OCI-LY1 (cell line): Measurements from ENCODE around the gene PDE1A.

Source experiments
- H2AFZ ChIP-seq: fragments of 200-600 bp; sonication (generic), shearing (Covaris generic); 2 replicates; pipeline ENCODE4 v1.6.0; 2014; ENCODE audit warnings: antibody characterized with exemption, mild to moderate bottlenecking, low read length
- H3F3A ChIP-seq: fragments of 200-600 bp; sonication (generic), shearing (Covaris generic); 2 replicates; pipeline ENCODE4 v1.6.0; 2014; ENCODE audit warnings: mild to moderate bottlenecking, antibody characterized with exemption, low read length, moderate library complexity; ENCODE audit not compliant: insufficient read depth
- H3K27ac ChIP-seq: fragments of 200-600 bp; sonication (generic); 2 replicates; pipeline ENCODE4 v1.5.1; 2014; ENCODE audit warnings: low read length, mixed run types, mild to moderate bottlenecking, low read depth; ENCODE audit not compliant: poor library complexity, severe bottlenecking
- H3K27me3 ChIP-seq: fragments of 200-600 bp; sonication (generic); 2 replicates; pipeline ENCODE4 v1.6.0; 2014; ENCODE audit warnings: antibody characterized with exemption, mild to moderate bottlenecking, low read length, moderate library complexity; ENCODE audit not compliant: insufficient read depth
- H3K36me3 ChIP-seq: fragments of 200-600 bp; sonication (generic); 2 replicates; pipeline ENCODE4 v1.6.1; 2014; ENCODE audit warnings: mild to moderate bottlenecking, antibody characterized with exemption, low read length, moderate library complexity, mixed read lengths; ENCODE audit not compliant: insufficient read depth
- H3K4me1 ChIP-seq: fragments of 200-600 bp; sonication (generic); 2 replicates; pipeline ENCODE4 v1.5.1; 2014; ENCODE audit warnings: mild to moderate bottlenecking, low read length, moderate library complexity; ENCODE audit not compliant: insufficient read depth, severe bottlenecking
- H3K4me2 ChIP-seq: fragments of 200-600 bp; sonication (generic), shearing (Covaris generic); 2 replicates; pipeline ENCODE4 v1.6.1; 2014; ENCODE audit warnings: low read length
- H3K4me3 ChIP-seq: fragments of 200-600 bp; sonication (generic); 2 replicates; pipeline ENCODE4 v1.5.1; 2014; ENCODE audit warnings: low read length, low read depth, mild to moderate bottlenecking, mixed read lengths; ENCODE audit not compliant: poor library complexity, severe bottlenecking
- H3K79me2 ChIP-seq: fragments of 200-600 bp; shearing (Covaris generic); 2 replicates; pipeline ENCODE4 v1.6.1; 2016; ENCODE audit warnings: mixed run types, low read length, mixed read lengths; ENCODE audit not compliant: insufficient read depth
- H3K9ac ChIP-seq: fragments of 200-600 bp; sonication (generic), shearing (Covaris generic); 2 replicates; pipeline ENCODE4 v1.6.1; 2014; ENCODE audit warnings: mild to moderate bottlenecking, low read length, mixed read lengths
- H3K9me2 ChIP-seq: fragments of 200-600 bp; sonication (generic), shearing (Covaris generic); 2 replicates; pipeline ENCODE4 v1.6.1; 2014; ENCODE audit warnings: low read depth, mild to moderate bottlenecking, low read length, mixed read lengths
- H3K9me3 ChIP-seq: fragments of 200-600 bp; shearing (Covaris generic); 2 replicates; pipeline ENCODE4 v1.6.1; 2014; ENCODE audit warnings: low read length, mixed read lengths
- H4K20me1 ChIP-seq: fragments of 200-600 bp; sonication (generic), shearing (Covaris generic); 2 replicates; pipeline ENCODE4 v1.6.0; 2016; ENCODE audit warnings: mild to moderate bottlenecking, low read length; ENCODE audit not compliant: insufficient read depth
- EZH2 ChIP-seq: fragments of 200-600 bp; sonication (generic), shearing (Covaris generic); IDR thresholded peaks from 2 replicates; pipeline ENCODE4 v1.8.0; 2017; ENCODE audit warnings: borderline replicate concordance, mixed run types, mild to moderate bottlenecking, antibody characterized with exemption, low read length, moderate library complexity, mixed read lengths
- TF ChIP-seq, protein P1 (sequence below): fragments of 200-600 bp; sonication (generic), shearing (Covaris generic); IDR thresholded peaks from 2 replicates; pipeline ENCODE4 v1.5.1; 2017; ENCODE audit warnings: mild to moderate bottlenecking, antibody characterized with exemption, low read length, moderate library complexity, mixed read lengths

The PDE1A gene

DNA sequence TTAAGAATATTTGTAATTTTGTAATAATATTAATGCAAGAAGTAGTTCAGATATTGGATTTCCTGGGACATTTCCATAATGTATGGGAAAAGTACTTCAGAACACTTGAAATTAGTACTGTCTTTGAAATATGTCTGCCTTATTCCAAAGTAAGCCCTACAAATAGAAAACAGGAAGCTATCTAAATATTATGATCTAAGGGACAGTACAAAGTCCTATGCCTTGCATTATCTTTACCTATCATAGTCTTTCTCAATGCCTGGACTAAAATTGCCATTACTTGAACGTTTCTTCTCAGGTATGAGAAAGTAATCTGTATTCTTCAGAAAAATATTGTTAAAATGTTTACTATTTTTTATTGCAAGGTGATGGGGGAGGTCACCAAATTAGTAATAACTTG lies 328.2 kb downstream of the PDE1A start:
- Histone ChIP-seq H3K27ac (no peak overlapping the region), H3K4me2 (no peak overlapping the region), H3K4me1 (peaks cover 11% of the 10 kb centered on the region), H2AFZ (no peak overlapping the region), H3K9me2 (no peaks in the 10 kb centered on the region), H3K27me3 (no peaks in the 10 kb centered on the region), H4K20me1 (no peaks in the 10 kb centered on the region), H3K9me3 (no peaks in the 10 kb centered on the region), H3F3A (no peaks in the 10 kb centered on the region), H3K4me3 (no peak overlapping the region), H3K9ac (no peak overlapping the region), H3K79me2 (no peaks in the 10 kb centered on the region), H3K36me3 (no peaks in the 10 kb centered on the region)
- TF ChIP-seq, protein P1, sequence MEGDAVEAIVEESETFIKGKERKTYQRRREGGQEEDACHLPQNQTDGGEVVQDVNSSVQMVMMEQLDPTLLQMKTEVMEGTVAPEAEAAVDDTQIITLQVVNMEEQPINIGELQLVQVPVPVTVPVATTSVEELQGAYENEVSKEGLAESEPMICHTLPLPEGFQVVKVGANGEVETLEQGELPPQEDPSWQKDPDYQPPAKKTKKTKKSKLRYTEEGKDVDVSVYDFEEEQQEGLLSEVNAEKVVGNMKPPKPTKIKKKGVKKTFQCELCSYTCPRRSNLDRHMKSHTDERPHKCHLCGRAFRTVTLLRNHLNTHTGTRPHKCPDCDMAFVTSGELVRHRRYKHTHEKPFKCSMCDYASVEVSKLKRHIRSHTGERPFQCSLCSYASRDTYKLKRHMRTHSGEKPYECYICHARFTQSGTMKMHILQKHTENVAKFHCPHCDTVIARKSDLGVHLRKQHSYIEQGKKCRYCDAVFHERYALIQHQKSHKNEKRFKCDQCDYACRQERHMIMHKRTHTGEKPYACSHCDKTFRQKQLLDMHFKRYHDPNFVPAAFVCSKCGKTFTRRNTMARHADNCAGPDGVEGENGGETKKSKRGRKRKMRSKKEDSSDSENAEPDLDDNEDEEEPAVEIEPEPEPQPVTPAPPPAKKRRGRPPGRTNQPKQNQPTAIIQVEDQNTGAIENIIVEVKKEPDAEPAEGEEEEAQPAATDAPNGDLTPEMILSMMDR: no peak
- TF ChIP-seq EZH2: no peak

DNA sequence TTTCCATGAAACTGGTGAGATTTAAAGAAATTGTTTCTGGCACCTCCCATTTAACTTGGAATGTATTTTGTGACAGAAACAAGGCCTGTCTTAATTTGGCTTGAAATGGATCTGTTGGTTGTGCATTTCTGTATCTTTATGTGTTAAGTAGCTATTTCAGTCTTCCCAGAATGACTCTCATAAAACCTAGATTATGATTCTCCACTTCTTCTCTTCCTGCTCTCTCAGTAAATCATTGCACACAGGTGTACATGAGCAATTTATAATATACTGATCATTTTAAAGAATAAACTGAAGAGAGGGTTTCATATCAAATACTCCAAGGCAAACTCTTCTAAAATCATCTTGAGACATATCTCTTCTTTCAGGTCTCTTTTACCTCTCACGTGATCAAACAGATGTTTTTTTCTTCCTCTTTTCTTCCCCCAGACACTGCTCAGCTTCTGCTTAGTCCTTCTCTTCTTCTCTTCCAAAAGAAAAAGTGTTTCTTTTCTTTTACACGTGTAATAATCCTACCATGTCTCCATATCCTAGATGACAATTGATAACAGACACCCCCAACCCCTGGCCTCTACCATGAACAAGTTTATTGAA lies 329.2 kb downstream of the PDE1A start:
- H3K9me3 ChIP-seq: no peaks in the 10 kb centered on the region
- no peak overlapping the region for H3K4me3 ChIP-seq
- no peaks in the 10 kb centered on the region for H3K9me2 ChIP-seq
- peaks cover 11% of the 10 kb centered on the region for H3K4me1 ChIP-seq
- H3K79me2 ChIP-seq: no peaks in the 10 kb centered on the region
- H2AFZ ChIP-seq: no peak overlapping the region
- no peaks in the 10 kb centered on the region for H4K20me1 ChIP-seq
- H3F3A ChIP-seq: no peaks in the 10 kb centered on the region
- no peak overlapping the region for H3K4me2 ChIP-seq
- no peak for TF ChIP-seq EZH2
- TF ChIP-seq, protein P1: no peak
- no peaks in the 10 kb centered on the region for H3K36me3 ChIP-seq
- H3K27me3 ChIP-seq: no peaks in the 10 kb centered on the region
- H3K9ac ChIP-seq: no peak overlapping the region
- no peak overlapping the region for H3K27ac ChIP-seq

DNA sequence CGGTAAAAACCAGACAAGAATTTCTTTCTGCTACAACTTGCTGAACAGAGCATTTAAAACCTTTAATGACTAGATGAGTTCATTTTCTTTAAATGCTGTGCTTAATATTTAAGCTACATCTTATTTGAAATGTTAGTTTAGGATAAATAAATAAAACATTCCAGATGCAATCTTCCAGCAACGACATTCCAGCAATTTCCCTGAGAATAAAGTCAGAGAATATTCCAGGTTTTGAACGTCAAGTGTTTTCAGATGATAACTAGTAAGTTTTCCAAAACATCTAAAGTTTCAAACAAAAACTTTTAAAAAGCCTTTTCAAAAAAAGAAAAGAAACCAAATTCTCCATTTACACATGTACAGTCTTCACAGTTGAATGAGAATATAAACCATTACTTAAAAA lies 336.4 kb downstream of the PDE1A start:
- Histone ChIP-seq H3K4me3 (no peak overlapping the region), H3K79me2 (no peaks in the 10 kb centered on the region), H2AFZ (no peak overlapping the region), H3K4me2 (no peak overlapping the region), H3F3A (no peaks in the 10 kb centered on the region), H3K9me2 (no peaks in the 10 kb centered on the region), H3K36me3 (no peaks in the 10 kb centered on the region), H3K4me1 (no peaks in the 10 kb centered on the region), H3K9ac (no peak overlapping the region), H3K27ac (no peak overlapping the region), H3K27me3 (no peaks in the 10 kb centered on the region), H3K9me3 (no peaks in the 10 kb centered on the region), H4K20me1 (no peaks in the 10 kb centered on the region)
- TF ChIP-seq EZH2: no peak
- TF ChIP-seq, protein P1: no peak
